HEK293 (cell line): ENCODE measurements around the gene IL17B.

ENCODE experiments used
- ATF2 ChIP-seq: fragments of 450-650 bp; formaldehyde crosslinking; IDR thresholded peaks from 2 replicates; pipeline ENCODE4 v1.5.1; 2016; ENCODE audit warnings: missing biosample characterization, missing genetic modification characterization, low read depth
- CTCF ChIP-seq: fragments of 450-650 bp; formaldehyde crosslinking; IDR thresholded peaks from 2 replicates; pipeline ENCODE4 v1.5.1; 2016; ENCODE audit warnings: missing biosample characterization, missing genetic modification characterization
- REPIN1 ChIP-seq: fragments of 450-650 bp; formaldehyde crosslinking; IDR thresholded peaks from 2 replicates; pipeline ENCODE4 v1.5.1; 2017; ENCODE audit warnings: missing biosample characterization, missing genetic modification characterization, low read depth
- YY1 ChIP-seq: fragments of 450-650 bp; formaldehyde crosslinking; IDR thresholded peaks from 2 replicates; pipeline ENCODE4 v1.5.1; 2018; ENCODE audit warnings: missing biosample characterization, missing genetic modification characterization
- ZNF169 ChIP-seq: fragments of 450-650 bp; formaldehyde crosslinking; IDR thresholded peaks from 2 replicates; pipeline ENCODE4 v1.5.1; 2016; ENCODE audit warnings: missing biosample characterization, missing genetic modification characterization
- ZNF19 ChIP-seq: fragments of 450-650 bp; formaldehyde crosslinking; IDR thresholded peaks from 2 replicates; pipeline ENCODE4; 2016; ENCODE audit warnings: missing biosample characterization, missing genetic modification characterization, low read depth
- ZNF24 ChIP-seq: fragments of 450-650 bp; formaldehyde crosslinking; IDR thresholded peaks from 2 replicates; pipeline ENCODE4 v1.5.1; 2016; ENCODE audit warnings: missing biosample characterization, missing genetic modification characterization
- ZNF274 ChIP-seq, 2 experiments: fragments of 200-500 bp in 1 of 2; fragments of 450-650 bp in 1 of 2; sonication (Bioruptor generic) in 1 of 2; formaldehyde crosslinking in 1 of 2; IDR thresholded peaks; 2 replicates each; pipeline versions ENCODE4 v1.5.1 to v1.6.1; 2014 to 2016; ENCODE audit warnings: borderline replicate concordance in 1 of 2, inconsistent platforms in 1 of 2, low read length in 1 of 2, missing biosample characterization in 1 of 2, missing genetic modification characterization in 1 of 2
- ZNF449 ChIP-seq: fragments of 450-650 bp; formaldehyde crosslinking; IDR thresholded peaks from 2 replicates; pipeline ENCODE4 v1.5.1; 2017; ENCODE audit warnings: missing biosample characterization, mild to moderate bottlenecking, missing genetic modification characterization, moderate library complexity
- ZNF639 ChIP-seq: fragments of 450-650 bp; formaldehyde crosslinking; IDR thresholded peaks from 2 replicates; pipeline ENCODE4 v1.5.1; 2016; ENCODE audit warnings: missing biosample characterization, missing genetic modification characterization

GRCh38 chr5:149333711-149334443 lies 45.2 kb downstream of the IL17B start:
- TF ChIP-seq CTCF (tag by site-specific recombination) (no peak), ZNF24 (tag by site-specific recombination) (no peak), ATF2 (tag by site-specific recombination) (no peak), ZNF19 (tag by site-specific recombination) (no peak), ZNF639 (tag by site-specific recombination) (no peak), ZNF449 (no peak), ZNF274 (IDR thresholded peaks at IDR 0.05; ENCODE audit: low read length) (no peak), ZNF274 (tag by site-specific recombination; IDR thresholded peaks at IDR 0.05; ENCODE audit: borderline replicate concordance) (no peak), REPIN1 (no peak), YY1 (tag by site-specific recombination) (no peak), ZNF169 (tag by site-specific recombination) (no peak)
